GM12878 (cell line): ENCODE results near the gene CST6.

ENCODE experiments used
- CTCF ChIP-seq, 3 experiments: IDR thresholded peaks in 2 of 3; conservative IDR thresholded peaks in 1 of 3; 2 replicates each; pipeline ENCODE4 v1.5.1; 2011; ENCODE audit warnings: low read depth in 3 of 3, low read length in 3 of 3, mild to moderate bottlenecking in 3 of 3, control low read depth in 2 of 3, moderate library complexity in 2 of 3, inconsistent platforms in 1 of 3, mixed read lengths in 1 of 3; ENCODE audit not compliant: control insufficient read depth in 2 of 3, insufficient read depth in 1 of 3; ENCODE audit errors: extremely low read depth in 1 of 3
- E2F4 ChIP-seq: IDR thresholded peaks from 2 replicates; pipeline ENCODE4 v1.6.1; 2012; ENCODE audit warnings: low read depth, low read length, improper control_type of control experiment
- EGR1 ChIP-seq, 2 experiments: IDR thresholded peaks; 1 replicate in 1 of 2; 2 replicates in 1 of 2; pipeline ENCODE4 v1.6.1; 2011 to 2012; ENCODE audit warnings: low read depth in 2 of 2, low read length in 2 of 2, borderline replicate concordance in 1 of 2, mild to moderate bottlenecking in 1 of 2, moderate library complexity in 1 of 2
- EP300 ChIP-seq, 2 experiments: fragments of 150-350 bp in 1 of 2; IDR thresholded peaks; 2 replicates each; pipeline ENCODE4 v1.6.1; 2011 to 2012; ENCODE audit warnings: low read depth in 2 of 2, low read length in 2 of 2, borderline replicate concordance in 1 of 2, improper control_type of control experiment in 1 of 2, inconsistent platforms in 1 of 2; ENCODE audit not compliant: control insufficient read depth in 1 of 2
- EZH2 ChIP-seq: IDR thresholded peaks from 2 replicates; pipeline ENCODE4 v1.6.1; 2012; ENCODE audit warnings: low read depth, mild to moderate bottlenecking, control low read depth, inconsistent platforms, low read length, borderline replicate concordance; ENCODE audit not compliant: control insufficient read depth
- FOS ChIP-seq: IDR thresholded peaks from 3 replicates; pipeline ENCODE4 v1.6.1; 2011; ENCODE audit warnings: borderline replicate concordance; ENCODE audit not compliant: insufficient read length; ENCODE audit errors: extremely low read depth
- MEF2B ChIP-seq: fragments of 450-650 bp; IDR thresholded peaks from 2 replicates; pipeline ENCODE4 v1.6.1; 2018; ENCODE audit warnings: mild to moderate bottlenecking, moderate library complexity; ENCODE audit not compliant: partially characterized antibody, poor library complexity, severe bottlenecking
- POU2F2 ChIP-seq: IDR thresholded peaks from 3 replicates; pipeline ENCODE4 v1.6.1; 2011; ENCODE audit warnings: low read depth, mild to moderate bottlenecking, low read length, borderline replicate concordance
- RELA ChIP-seq: fragments of 450-650 bp; IDR thresholded peaks from 2 replicates; pipeline ENCODE4 v1.8.0; 2014; ENCODE audit warnings: borderline replicate concordance; ENCODE audit not compliant: partially characterized antibody
- TBL1XR1 ChIP-seq: IDR thresholded peaks from 2 replicates; pipeline ENCODE4 v1.6.1; 2012; ENCODE audit warnings: low read depth, low read length, improper control_type of control experiment
- YY1 ChIP-seq: IDR thresholded peaks from 2 replicates; pipeline ENCODE4 v1.6.1; 2011; ENCODE audit warnings: low read depth, mild to moderate bottlenecking, low read length
- ZBTB33 ChIP-seq: fragments of 450-650 bp; IDR thresholded peaks from 2 replicates; pipeline ENCODE4 v1.6.1; 2017; ENCODE audit warnings: mild to moderate bottlenecking

- TF ChIP-seq EGR1 (IDR thresholded peaks at IDR 0.05; ENCODE audit: borderline replicate concordance in 1 of 2, low read depth in 2 of 2, low read length in 2 of 2) (no peak), POU2F2 (no peak), ZBTB33 (no peak), EZH2 (no peak), YY1 (no peak), CTCF (IDR thresholded peaks at IDR 0.05 in 2 of 3, conservative IDR thresholded peaks at IDR 0.05 in 1 of 3; ENCODE audit: control insufficient read depth in 2 of 3, extremely low read depth in 1 of 3, insufficient read depth in 1 of 3, low read depth in 3 of 3, low read length in 3 of 3) (no peak), MEF2B (no peak), RELA (no peak), EP300 (IDR thresholded peaks at IDR 0.05; ENCODE audit: borderline replicate concordance in 1 of 2, control insufficient read depth in 1 of 2, low read depth in 2 of 2, low read length in 2 of 2) (no peak), FOS (no peak), TBL1XR1 (no peak), E2F4 (no peak)
Measured at GRCh38 chr11:66008468-66009101, 3.2 kb upstream of the CST6 start.
